ENCODE results near the gene MRPL23.

The MRPL23 gene

GRCh38 chr11:1989953-1990352 lies 42.8 kb downstream of the MRPL23 start:
- no peak overlapping the region for H3K4me3 ChIP-seq (ENCODE audit: control insufficient read depth, low read depth, low read length)
- TF ChIP-seq, protein P1, sequence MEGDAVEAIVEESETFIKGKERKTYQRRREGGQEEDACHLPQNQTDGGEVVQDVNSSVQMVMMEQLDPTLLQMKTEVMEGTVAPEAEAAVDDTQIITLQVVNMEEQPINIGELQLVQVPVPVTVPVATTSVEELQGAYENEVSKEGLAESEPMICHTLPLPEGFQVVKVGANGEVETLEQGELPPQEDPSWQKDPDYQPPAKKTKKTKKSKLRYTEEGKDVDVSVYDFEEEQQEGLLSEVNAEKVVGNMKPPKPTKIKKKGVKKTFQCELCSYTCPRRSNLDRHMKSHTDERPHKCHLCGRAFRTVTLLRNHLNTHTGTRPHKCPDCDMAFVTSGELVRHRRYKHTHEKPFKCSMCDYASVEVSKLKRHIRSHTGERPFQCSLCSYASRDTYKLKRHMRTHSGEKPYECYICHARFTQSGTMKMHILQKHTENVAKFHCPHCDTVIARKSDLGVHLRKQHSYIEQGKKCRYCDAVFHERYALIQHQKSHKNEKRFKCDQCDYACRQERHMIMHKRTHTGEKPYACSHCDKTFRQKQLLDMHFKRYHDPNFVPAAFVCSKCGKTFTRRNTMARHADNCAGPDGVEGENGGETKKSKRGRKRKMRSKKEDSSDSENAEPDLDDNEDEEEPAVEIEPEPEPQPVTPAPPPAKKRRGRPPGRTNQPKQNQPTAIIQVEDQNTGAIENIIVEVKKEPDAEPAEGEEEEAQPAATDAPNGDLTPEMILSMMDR (conservative IDR thresholded peaks at IDR 0.05; ENCODE audit: control insufficient read depth, insufficient read depth, low read depth, low read length): no peak
- no peak for DNase-seq (ENCODE audit: low read depth)

DNA sequence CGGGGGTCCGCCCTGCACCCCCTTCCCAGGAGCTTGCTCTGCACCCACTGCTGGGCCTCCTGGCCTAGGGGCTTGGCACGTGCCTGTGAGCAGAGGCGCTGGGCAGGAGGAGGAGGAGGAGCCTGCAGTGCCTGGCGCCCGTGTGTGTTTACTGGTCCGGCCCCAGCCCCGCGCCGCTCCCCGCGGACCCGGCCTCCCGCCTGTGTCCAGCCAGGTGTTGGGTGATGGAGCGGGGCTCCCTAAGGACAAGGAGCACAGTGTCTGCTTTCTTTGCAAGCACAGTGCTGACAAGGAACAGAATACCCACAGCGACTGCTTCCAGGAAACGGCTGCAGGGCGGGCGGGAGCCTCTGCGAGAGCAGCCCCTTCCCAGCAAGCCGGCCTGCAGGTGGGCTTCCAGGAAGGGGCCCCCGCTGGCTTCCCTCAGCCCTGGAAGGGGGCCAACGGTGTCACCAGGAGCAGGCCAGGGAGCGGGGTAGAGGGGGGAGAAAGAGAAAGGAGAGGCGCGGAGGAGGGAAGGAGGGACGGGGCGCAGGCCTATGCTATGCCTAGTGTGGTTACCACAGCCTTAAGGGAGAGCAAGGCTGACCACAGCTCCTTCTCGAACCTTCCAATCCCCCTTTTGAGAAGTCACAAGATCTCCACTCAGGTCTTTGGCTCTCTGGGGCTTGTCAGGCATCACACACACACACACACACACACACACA lies 43.9 kb downstream of the MRPL23 start:
- H3K4me3 ChIP-seq (ENCODE audit: control insufficient read depth, low read depth, low read length): no peak overlapping the region
- TF ChIP-seq, protein P1 (conservative IDR thresholded peaks at IDR 0.05; ENCODE audit: control insufficient read depth, insufficient read depth, low read depth, low read length): no peak
- DNase-seq (ENCODE audit: low read depth): no peak

DNA sequence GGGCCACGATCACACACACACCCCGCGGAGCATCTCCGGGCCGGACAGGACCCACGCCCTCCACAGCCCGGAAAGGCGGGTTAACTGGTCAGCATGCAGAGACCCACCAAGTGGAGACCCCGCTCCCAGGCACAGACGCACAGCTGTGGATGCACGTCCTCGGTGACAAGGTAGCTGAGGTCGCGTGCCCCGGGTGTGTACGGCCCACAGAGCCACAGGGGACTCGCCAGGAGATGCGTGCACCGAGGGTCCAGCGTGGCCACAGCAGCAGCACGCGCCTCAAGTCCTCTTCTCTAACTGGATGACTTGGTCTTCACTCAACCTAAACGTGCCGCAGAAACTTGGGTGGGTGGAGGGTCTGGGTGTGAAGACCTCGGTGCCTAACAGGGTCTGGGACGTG lies 45.0 kb downstream of the MRPL23 start:
- no peak overlapping the region for H3K4me3 ChIP-seq (ENCODE audit: control insufficient read depth, low read depth, low read length)
- DNase-seq (ENCODE audit: low read depth): no peak
- TF ChIP-seq, protein P1 (conservative IDR thresholded peaks at IDR 0.05; ENCODE audit: control insufficient read depth, insufficient read depth, low read depth, low read length): no peak

DNA sequence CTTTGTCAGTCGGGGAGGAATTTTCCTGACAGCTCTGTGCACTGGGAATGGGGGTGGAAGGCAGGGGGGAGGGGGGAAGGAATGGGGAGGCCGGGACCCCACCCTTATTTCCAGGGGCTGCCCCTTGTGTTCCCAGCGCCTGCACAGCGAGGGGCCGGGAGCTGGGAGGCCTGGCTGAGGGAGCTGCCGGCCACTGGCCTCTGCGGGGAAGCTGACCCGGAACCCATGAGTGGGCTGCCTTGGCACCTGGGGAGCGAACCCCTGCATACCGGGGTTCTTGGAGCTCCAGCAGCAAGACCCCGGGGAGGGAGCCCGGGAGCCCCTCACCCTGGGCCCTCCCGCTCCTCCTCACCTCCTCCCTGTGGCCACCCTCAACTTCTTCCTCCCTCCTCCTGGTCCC lies 47.0 kb downstream of the MRPL23 start:
- no peak for DNase-seq (ENCODE audit: low read depth)
- no peak overlapping the region for H3K4me3 ChIP-seq (ENCODE audit: control insufficient read depth, low read depth, low read length)
- TF ChIP-seq, protein P1 (conservative IDR thresholded peaks at IDR 0.05; ENCODE audit: control insufficient read depth, insufficient read depth, low read depth, low read length): no peak

GRCh38 chr11:1997755-1998154 lies 50.6 kb downstream of the MRPL23 start, which contains the start of gene H19:
H19 (minus strand) TSS chr11:1997842.
- no peak for DNase-seq (ENCODE audit: low read depth)
- H3K4me3 ChIP-seq (ENCODE audit: control insufficient read depth, low read depth, low read length): no peak within 1 kb of the TSS
- TF ChIP-seq, protein P1 (conservative IDR thresholded peaks at IDR 0.05; ENCODE audit: control insufficient read depth, insufficient read depth, low read depth, low read length): no peak

- no peak for DNase-seq (ENCODE audit: low read depth)
- no peak overlapping the region for H3K4me3 ChIP-seq (ENCODE audit: control insufficient read depth, low read depth, low read length)
- TF ChIP-seq, protein P1 (conservative IDR thresholded peaks at IDR 0.05; ENCODE audit: control insufficient read depth, insufficient read depth, low read depth, low read length): no peak
Observed at GRCh38 chr11:1998290-1998689, 51.2 kb downstream of the MRPL23 start.

Measured in fibroblast of mammary gland (primary cell).